HG03342 (cell line): ENCODE results near the gene BMPER.

Source experiments
- ATAC-seq: cut with Tn5 transposase; IDR thresholded peaks from one replicate; pipeline ENCODE4 v1.9.1; 2021; ENCODE audit warnings: mild to moderate bottlenecking, moderate library complexity; ENCODE audit not compliant: unreplicated experiment

The BMPER gene

DNA sequence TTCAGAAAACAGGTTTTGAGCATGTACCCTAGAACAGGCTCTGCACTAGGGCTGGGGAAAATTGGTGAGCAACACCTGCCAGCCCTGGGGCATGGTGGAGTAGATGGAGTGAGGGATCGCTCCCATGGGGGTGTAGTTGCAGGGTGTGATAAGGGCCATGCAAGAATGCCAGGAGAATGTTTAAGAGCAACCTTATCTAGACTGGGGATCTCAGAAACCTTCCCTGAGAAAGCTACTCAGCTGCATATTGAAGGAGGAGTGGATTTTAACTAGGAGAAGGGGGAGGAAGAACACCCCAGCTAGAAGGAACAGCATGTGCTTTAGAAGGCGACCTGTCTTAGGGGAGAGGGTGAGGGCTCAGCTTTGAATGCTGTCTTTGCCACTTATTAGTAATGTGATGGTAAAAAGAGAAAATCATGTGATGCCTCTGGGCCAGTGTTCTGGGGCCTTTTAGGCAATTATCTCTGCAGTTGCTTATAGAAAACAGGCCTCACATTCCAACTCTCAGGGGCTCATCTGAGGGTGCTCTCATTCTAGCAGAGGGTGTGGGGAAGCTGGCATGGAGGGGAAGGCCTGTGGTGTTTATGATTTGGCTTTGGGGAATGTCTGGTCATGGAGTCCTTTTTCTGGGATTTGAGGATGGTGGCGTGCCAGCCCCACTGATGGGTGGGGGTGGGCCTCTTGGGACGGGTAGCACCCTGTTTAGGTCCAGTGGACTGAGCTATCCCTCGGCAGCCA, 225.4 kb downstream of the BMPER start:
- no peak for ATAC-seq

DNA sequence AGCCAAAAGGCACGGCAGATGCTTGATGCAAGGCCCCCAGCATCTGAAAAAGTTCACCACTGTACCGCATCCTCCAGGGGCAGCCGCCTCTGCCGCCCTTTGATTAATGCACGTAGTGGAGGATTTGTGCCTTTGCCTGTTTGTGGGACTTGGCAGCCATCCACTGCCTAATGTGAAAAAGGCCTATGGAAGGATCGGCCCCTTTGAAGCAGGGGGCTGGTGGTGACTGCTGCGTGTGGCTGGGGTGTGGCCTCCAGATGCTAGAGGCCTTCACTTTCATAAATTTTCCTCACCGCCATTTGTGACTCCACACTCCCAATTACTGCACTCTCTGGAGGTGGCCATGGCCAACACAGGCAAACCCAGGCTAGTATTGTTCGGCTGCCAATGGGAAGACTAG, 226.0 kb downstream of the BMPER start:
- no peak for ATAC-seq

DNA sequence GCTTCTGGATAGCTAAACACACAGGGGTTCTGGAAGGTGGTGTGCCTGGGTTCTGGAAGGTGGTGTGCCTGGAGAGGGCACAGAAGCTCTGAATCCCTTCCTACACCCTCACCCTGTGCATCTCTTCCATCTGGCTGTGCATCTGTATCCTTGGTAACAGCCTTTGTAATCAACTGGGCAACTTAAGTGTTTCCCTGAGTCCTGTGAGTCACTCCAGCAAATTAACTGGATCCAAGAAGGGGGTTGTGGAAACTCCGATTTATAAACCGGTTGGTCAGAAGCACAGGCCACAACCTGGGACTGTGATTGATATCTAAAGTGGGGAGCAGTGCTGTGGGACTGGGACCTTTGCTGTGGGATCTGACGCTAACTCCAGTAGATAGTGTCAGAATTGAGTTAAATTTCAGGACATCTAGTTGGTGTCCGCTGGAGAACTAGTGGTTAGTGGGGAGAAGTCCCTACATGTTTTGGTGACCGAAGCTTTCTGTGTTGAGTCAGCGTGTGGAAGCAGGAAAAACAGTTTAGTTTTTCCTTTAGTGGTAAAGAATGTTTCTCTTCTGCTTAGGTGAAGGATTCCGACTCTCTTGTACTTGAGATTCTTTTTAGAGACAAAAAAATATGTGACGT, 228.1 kb downstream of the BMPER start:
- no peak for ATAC-seq

- ATAC-seq = peak; percentile 58
Measured at GRCh38 chr7:34133983-34134782, 228.8 kb downstream of the BMPER start.

- no peak for ATAC-seq
Measured at GRCh38 chr7:34135924-34136323, 230.6 kb downstream of the BMPER start.

GRCh38 chr7:34136698-34137097, 231.4 kb downstream of the BMPER start:
- ATAC-seq = no peak

DNA sequence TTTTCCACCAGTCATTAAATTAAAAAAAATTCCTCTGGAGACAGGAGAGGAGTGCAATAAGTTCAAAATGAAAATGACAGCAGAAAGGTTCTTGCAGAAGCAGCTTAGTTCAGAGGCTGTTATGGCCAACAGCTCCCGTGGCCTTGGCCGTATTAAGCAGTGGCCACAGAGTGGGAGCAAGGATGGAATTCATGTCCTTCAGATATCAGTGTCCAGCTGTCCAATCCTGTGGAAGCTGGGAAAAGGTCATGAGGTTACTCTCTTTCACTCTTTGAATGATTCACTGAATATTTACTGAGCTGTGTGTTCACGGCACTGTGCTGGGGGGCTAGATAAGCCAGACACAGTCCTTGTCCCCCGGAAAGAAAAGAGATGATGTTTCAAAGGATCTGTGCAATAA, 231.8 kb downstream of the BMPER start:
- ATAC-seq = no peak

DNA sequence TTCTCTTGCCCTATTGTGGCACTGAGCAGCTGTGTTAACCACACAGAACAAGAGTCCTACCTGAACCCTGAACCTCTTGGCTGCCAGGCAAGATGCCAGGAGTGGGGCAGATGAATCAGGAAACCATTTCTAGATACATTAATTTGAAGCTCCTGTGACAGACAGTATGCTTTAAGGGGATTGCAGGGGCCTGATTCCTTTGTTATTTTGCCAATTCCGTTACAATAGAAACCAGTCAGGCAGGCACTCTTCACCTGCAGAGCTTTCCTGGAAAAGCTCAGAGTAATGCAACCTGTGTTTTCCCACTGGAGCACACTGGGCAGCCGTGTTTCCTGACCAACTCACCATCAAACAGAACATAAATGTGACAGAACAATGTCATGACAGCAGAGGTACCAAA, 233.1 kb downstream of the BMPER start:
- ATAC-seq = no peak

DNA sequence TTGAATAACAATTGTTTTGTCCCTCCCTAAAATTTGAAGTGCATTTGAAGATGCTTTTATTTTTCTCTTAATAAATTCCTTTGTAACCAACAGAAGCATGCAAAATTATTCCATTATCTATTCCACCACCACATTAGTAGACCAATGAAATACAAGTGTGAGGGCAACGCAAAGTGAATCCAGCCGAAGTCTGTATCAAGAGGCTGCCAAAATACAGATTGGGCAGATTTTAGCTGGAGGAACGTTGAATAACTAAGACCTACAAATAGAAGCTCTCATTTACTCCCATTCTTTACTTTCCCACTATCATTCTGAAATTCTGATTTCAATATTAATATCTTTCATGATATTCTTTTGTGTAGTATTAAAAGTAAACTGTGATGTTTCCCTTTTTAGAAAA, 233.7 kb downstream of the BMPER start:
- ATAC-seq = no peak

DNA sequence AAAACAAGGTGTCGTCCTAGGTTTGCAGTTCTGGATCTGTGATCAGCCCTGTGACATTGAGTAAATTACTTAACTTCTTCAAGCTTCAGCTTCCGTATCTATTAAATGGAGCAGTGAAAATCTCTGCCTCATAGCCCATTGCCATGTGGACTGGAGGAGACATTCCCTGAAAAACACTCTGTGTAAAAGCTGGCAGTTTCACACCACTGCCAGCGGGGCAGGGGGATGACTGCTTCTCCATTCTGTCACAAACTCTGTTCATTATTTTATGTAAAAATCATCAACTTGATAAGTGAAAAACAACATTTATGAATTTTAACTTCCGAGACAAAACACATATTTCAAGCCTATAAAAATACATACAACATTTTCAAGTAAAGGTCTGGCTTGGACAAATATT, 234.7 kb downstream of the BMPER start:
- ATAC-seq = no peak

GRCh38 chr7:34143402-34143801, 238.1 kb downstream of the BMPER start:
- no peak for ATAC-seq

- no peak for ATAC-seq
Measured at GRCh38 chr7:34145603-34146002, 240.3 kb downstream of the BMPER start.

GRCh38 chr7:34153656-34154270, 248.4 kb downstream of the BMPER start:
- ATAC-seq = no peak

GRCh38 chr7:34155220-34155908, 250.0 kb downstream of the BMPER start:
- no peak for ATAC-seq

- ATAC-seq = no peak
Measured at GRCh38 chr7:34156336-34156735, 251.0 kb downstream of the BMPER start.

- no peak for ATAC-seq
Measured at GRCh38 chr7:34157137-34157536, 251.8 kb downstream of the BMPER start.

DNA sequence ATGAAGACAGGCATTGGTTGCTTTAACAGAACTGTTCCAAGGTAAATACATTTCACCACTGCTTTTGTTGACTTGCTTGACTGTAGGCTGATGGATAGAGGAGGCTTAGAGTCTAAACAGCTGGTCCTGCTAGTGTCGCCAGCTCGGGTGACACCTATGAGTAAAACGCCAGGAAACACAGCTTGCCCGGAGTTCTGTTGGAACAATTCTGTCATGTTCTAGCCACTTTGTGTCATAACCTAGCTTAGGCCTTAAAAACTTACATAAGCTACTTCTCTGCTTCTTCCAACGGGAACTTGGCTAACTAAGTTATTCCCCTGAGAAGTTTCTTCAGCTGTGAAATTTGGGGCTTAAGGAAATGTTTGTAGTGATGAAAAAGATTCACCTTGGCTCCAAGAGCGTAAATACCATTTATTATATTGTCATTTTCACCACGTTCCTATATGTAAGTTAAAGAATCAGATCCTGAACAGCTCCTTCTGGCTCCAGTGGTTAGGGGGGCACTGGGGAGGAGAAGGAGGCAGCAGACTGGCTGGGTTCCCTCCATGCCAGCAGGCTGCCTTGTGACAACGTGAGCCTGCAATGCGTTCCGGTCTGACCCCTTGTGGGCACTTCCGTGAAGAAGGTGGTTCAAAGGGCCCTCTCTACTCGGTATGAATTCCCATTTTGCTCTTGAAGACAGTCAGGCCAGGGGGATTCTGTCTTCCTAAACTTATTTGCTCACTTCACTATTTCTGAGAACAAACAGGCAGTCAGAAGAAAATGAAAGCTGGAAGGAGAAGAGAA, 253.2 kb downstream of the BMPER start:
- no peak for ATAC-seq

GRCh38 chr7:34160261-34160752, 255.0 kb downstream of the BMPER start:
- ATAC-seq = no peak

GRCh38 chr7:34162027-34162565, 256.8 kb downstream of the BMPER start:
- no peak for ATAC-seq

GRCh38 chr7:34162677-34163076, 257.3 kb downstream of the BMPER start:
- no peak for ATAC-seq
